Measurements from ENCODE around the gene CAMTA2.

The CAMTA2 gene

GRCh38 chr17:4942760-4943508 lies 44.5 kb downstream of the CAMTA2 start:
- Histone ChIP-seq H3K9me3 (ENCODE audit: control insufficient read depth, low read length) (no peaks in the 10 kb centered on the region), H3K4me3 (ENCODE audit: low read length) (no peak overlapping the region), H3K27me3 (replicated peaks; ENCODE audit: control insufficient read depth, insufficient read depth, low read length) (no peaks in the 10 kb centered on the region), H3K36me3 (ENCODE audit: control insufficient read depth, insufficient read depth, low read length, severe bottlenecking) (peaks cover 50% of the 10 kb centered on the region), H3K4me1 (ENCODE audit: control insufficient read depth, insufficient read depth, low read length) (peaks cover 57% of the 10 kb centered on the region), H3K9ac (ENCODE audit: low read length) (no peak overlapping the region)
- DNase-seq (ENCODE audit: low read depth): no peak

GRCh38 chr17:4941319-4941610 lies 46.2 kb downstream of the CAMTA2 start:
- peak overlapping the region; percentile 97 for H3K4me3 ChIP-seq (ENCODE audit: low read length)
- H3K9me3 ChIP-seq (ENCODE audit: control insufficient read depth, low read length): no peaks in the 10 kb centered on the region
- no peak for DNase-seq (ENCODE audit: low read depth)
- peaks cover 60% of the 10 kb centered on the region for H3K36me3 ChIP-seq (ENCODE audit: control insufficient read depth, insufficient read depth, low read length, severe bottlenecking)
- H3K27me3 ChIP-seq (replicated peaks; ENCODE audit: control insufficient read depth, insufficient read depth, low read length): no peaks in the 10 kb centered on the region
- H3K9ac ChIP-seq (ENCODE audit: low read length): peak overlapping the region; percentile 99
- H3K4me1 ChIP-seq (ENCODE audit: control insufficient read depth, insufficient read depth, low read length): peaks cover 54% of the 10 kb centered on the region

- no peaks in the 10 kb centered on the region for H3K9me3 ChIP-seq (ENCODE audit: control insufficient read depth, low read length)
- H3K27me3 ChIP-seq (replicated peaks; ENCODE audit: control insufficient read depth, insufficient read depth, low read length): no peaks in the 10 kb centered on the region
- H3K9ac ChIP-seq (ENCODE audit: low read length): peak overlapping the region; percentile 99
- peak; percentile 34 for DNase-seq (ENCODE audit: low read depth)
- peaks cover 49% of the 10 kb centered on the region for H3K4me1 ChIP-seq (ENCODE audit: control insufficient read depth, insufficient read depth, low read length)
- peaks cover 59% of the 10 kb centered on the region for H3K36me3 ChIP-seq (ENCODE audit: control insufficient read depth, insufficient read depth, low read length, severe bottlenecking)
- H3K4me3 ChIP-seq (ENCODE audit: low read length): peak overlapping the region; percentile 97
Observed at GRCh38 chr17:4940555-4941318, 46.7 kb downstream of the CAMTA2 start.

- H3K9me3 ChIP-seq (ENCODE audit: control insufficient read depth, low read length): no peaks in the 10 kb centered on the region
- peak; percentile 100 for DNase-seq (ENCODE audit: low read depth)
- H3K27me3 ChIP-seq (replicated peaks; ENCODE audit: control insufficient read depth, insufficient read depth, low read length): no peaks in the 10 kb centered on the region
- H3K36me3 ChIP-seq (ENCODE audit: control insufficient read depth, insufficient read depth, low read length, severe bottlenecking): peaks cover 55% of the 10 kb centered on the region
- peak within 1 kb of the TSS; percentile 99 for H3K9ac ChIP-seq (ENCODE audit: low read length)
- peak within 1 kb of the TSS; percentile 97 for H3K4me3 ChIP-seq (ENCODE audit: low read length)
- peaks cover 41% of the 10 kb centered on the region for H3K4me1 ChIP-seq (ENCODE audit: control insufficient read depth, insufficient read depth, low read length)
Observed at GRCh38 chr17:4939796-4940554, 47.5 kb downstream of the CAMTA2 start, which contains the start of the genes RNF167 and SLC25A11. Gene RNF167 (plus strand): TSS chr17:4940268. CDS start chr17:4940910, 642 bp downstream. Gene SLC25A11 (minus strand): TSS chr17:4940046. CDS start chr17:4939910, 136 bp downstream.

GRCh38 chr17:4939546-4939795 lies 48.0 kb downstream of the CAMTA2 start:
- DNase-seq (ENCODE audit: low read depth): peak; percentile 66
- Histone ChIP-seq H3K36me3 (ENCODE audit: control insufficient read depth, insufficient read depth, low read length, severe bottlenecking) (peaks cover 50% of the 10 kb centered on the region), H3K9me3 (ENCODE audit: control insufficient read depth, low read length) (no peaks in the 10 kb centered on the region)

GRCh38 chr17:4938688-4939545 lies 48.6 kb downstream of the CAMTA2 start:
- Histone ChIP-seq H3K9ac (ENCODE audit: low read length) (peak overlapping the region; percentile 99), H3K4me3 (ENCODE audit: low read length) (peak overlapping the region; percentile 97), H3K9me3 (ENCODE audit: control insufficient read depth, low read length) (no peaks in the 10 kb centered on the region), H3K4me1 (ENCODE audit: control insufficient read depth, insufficient read depth, low read length) (peaks cover 42% of the 10 kb centered on the region), H3K27me3 (replicated peaks; ENCODE audit: control insufficient read depth, insufficient read depth, low read length) (no peaks in the 10 kb centered on the region), H3K36me3 (ENCODE audit: control insufficient read depth, insufficient read depth, low read length, severe bottlenecking) (peaks cover 44% of the 10 kb centered on the region)
- DNase-seq (ENCODE audit: low read depth): peak; percentile 21

More at GRCh38 chr17:4939546-4939795, 48.0 kb downstream of the CAMTA2 start:
- Histone ChIP-seq H3K27me3 (replicated peaks; ENCODE audit: control insufficient read depth, insufficient read depth, low read length) (no peaks in the 10 kb centered on the region), H3K4me1 (ENCODE audit: control insufficient read depth, insufficient read depth, low read length) (peaks cover 38% of the 10 kb centered on the region), H3K9ac (ENCODE audit: low read length) (peak overlapping the region; percentile 99), H3K4me3 (ENCODE audit: low read length) (peak overlapping the region; percentile 97)

GRCh38 chr17:4938069-4938491 lies 49.4 kb downstream of the CAMTA2 start:
- Histone ChIP-seq H3K4me3 (ENCODE audit: low read length) (no peak overlapping the region), H3K36me3 (ENCODE audit: control insufficient read depth, insufficient read depth, low read length, severe bottlenecking) (peaks cover 36% of the 10 kb centered on the region), H3K4me1 (ENCODE audit: control insufficient read depth, insufficient read depth, low read length) (peaks cover 38% of the 10 kb centered on the region), H3K27me3 (replicated peaks; ENCODE audit: control insufficient read depth, insufficient read depth, low read length) (no peaks in the 10 kb centered on the region), H3K9ac (ENCODE audit: low read length) (peak overlapping the region; percentile 99), H3K9me3 (ENCODE audit: control insufficient read depth, low read length) (no peaks in the 10 kb centered on the region)
- DNase-seq (ENCODE audit: low read depth): no peak

GRCh38 chr17:4937553-4937952 lies 49.9 kb downstream of the CAMTA2 start:
- no peak overlapping the region for H3K4me3 ChIP-seq (ENCODE audit: low read length)
- H3K27me3 ChIP-seq (replicated peaks; ENCODE audit: control insufficient read depth, insufficient read depth, low read length): no peaks in the 10 kb centered on the region
- peaks cover 30% of the 10 kb centered on the region for H3K36me3 ChIP-seq (ENCODE audit: control insufficient read depth, insufficient read depth, low read length, severe bottlenecking)
- no peak overlapping the region for H3K9ac ChIP-seq (ENCODE audit: low read length)
- peaks cover 34% of the 10 kb centered on the region for H3K4me1 ChIP-seq (ENCODE audit: control insufficient read depth, insufficient read depth, low read length)
- DNase-seq (ENCODE audit: low read depth): no peak
- no peaks in the 10 kb centered on the region for H3K9me3 ChIP-seq (ENCODE audit: control insufficient read depth, low read length)

GRCh38 chr17:4936436-4936835 lies 51.0 kb downstream of the CAMTA2 start:
- Histone ChIP-seq H3K4me1 (ENCODE audit: control insufficient read depth, insufficient read depth, low read length) (peaks cover 28% of the 10 kb centered on the region), H3K9ac (ENCODE audit: low read length) (no peak overlapping the region), H3K36me3 (ENCODE audit: control insufficient read depth, insufficient read depth, low read length, severe bottlenecking) (peaks cover 28% of the 10 kb centered on the region), H3K27me3 (replicated peaks; ENCODE audit: control insufficient read depth, insufficient read depth, low read length) (no peaks in the 10 kb centered on the region), H3K9me3 (ENCODE audit: control insufficient read depth, low read length) (no peaks in the 10 kb centered on the region), H3K4me3 (ENCODE audit: low read length) (no peak overlapping the region)
- no peak for DNase-seq (ENCODE audit: low read depth)

- no peak overlapping the region for H3K9ac ChIP-seq (ENCODE audit: low read length)
- no peaks in the 10 kb centered on the region for H3K9me3 ChIP-seq (ENCODE audit: control insufficient read depth, low read length)
- peaks cover 22% of the 10 kb centered on the region for H3K4me1 ChIP-seq (ENCODE audit: control insufficient read depth, insufficient read depth, low read length)
- H3K4me3 ChIP-seq (ENCODE audit: low read length): no peak overlapping the region
- H3K27me3 ChIP-seq (replicated peaks; ENCODE audit: control insufficient read depth, insufficient read depth, low read length): no peaks in the 10 kb centered on the region
- H3K36me3 ChIP-seq (ENCODE audit: control insufficient read depth, insufficient read depth, low read length, severe bottlenecking): peaks cover 28% of the 10 kb centered on the region
- no peak for DNase-seq (ENCODE audit: low read depth)
Observed at GRCh38 chr17:4935650-4936049, 51.8 kb downstream of the CAMTA2 start.
